K562 (cell line): Measurements from ENCODE around the gene EPHA1. TPM values are rescaled to one million over a fixed set of nuclear protein-coding genes. Genes with fewer than 3 reads are reported as not detected.

Experiments used
- ATAC-seq: fragments of 200-7000 bp; cut with Tn5 transposase; 3 replicates; pipeline ENCODE4 v1.9.1; 2020; ENCODE audit warnings: moderate library complexity
- BruUV-seq: library from RNA; stranded (reverse); fragments of 400-500 nt; replicated peaks from 2 replicates; lab custom pipeline; 2021; lab: Mats Ljungman, UMichigan
- CTCF ChIA-PET: fragments of 300-600 bp; formaldehyde crosslinking; extraction: SDS; loops from one replicate; lab custom pipeline; 2021; ENCODE audit warnings: low intra/inter-chr PET ratio; lab: Yijun Ruan, JAX
- POLR2A ChIA-PET: fragments of 300-600, 350-650 bp; sonication (Branson Sonifier 250); formaldehyde crosslinking; extraction: SDS; loops from one replicate; lab custom pipeline; 2021; ENCODE audit warnings: antibody characterized with exemption, inconsistent platforms; lab: Yijun Ruan, JAX
- DNase-seq, 4 experiments: peaks; one replicate each; pipeline versions ENCODE4 v3.0.0 to v3.0.0-alpha.2; 2011 to 2018; ENCODE audit warnings: low spot score in 3 of 4, mixed read lengths in 3 of 4; ENCODE audit errors: extremely low read depth in 1 of 4
- FAIRE-seq: peaks from 2 replicates; lab custom pipeline; 2011; peaks lifted over from hg19 to GRCh38; lab: Jason Lieb, UNC
- H2AFZ ChIP-seq: 2 replicates; pipeline ENCODE4 v1.6.0; 2011; ENCODE audit warnings: low read depth, low read length, control low read depth, inconsistent platforms
- H3K27ac ChIP-seq: fragments of 200-600 bp; 3 replicates; pipeline ENCODE4 v1.8.0; 2011; ENCODE audit warnings: low read depth, mild to moderate bottlenecking, control low read depth, inconsistent platforms, low read length, moderate library complexity, mixed read lengths; ENCODE audit errors: extremely low read depth
- H3K27me3 ChIP-seq, 2 experiments: fragments of 300-600 bp in 1 of 2; 2 replicates in 1 of 2; 3 replicates in 1 of 2; pipeline versions ENCODE4 v1.6.0 to v1.8.0; 2011; ENCODE audit warnings: inconsistent platforms in 2 of 2, low read length in 2 of 2, mild to moderate bottlenecking in 1 of 2, mixed read lengths in 1 of 2, moderate library complexity in 1 of 2; ENCODE audit not compliant: control insufficient read depth in 2 of 2, insufficient read depth in 2 of 2
- H3K36me3 ChIP-seq: fragments of 300-600 bp; 3 replicates; pipeline ENCODE4 v1.8.0; 2011; ENCODE audit warnings: mild to moderate bottlenecking, low read length, inconsistent platforms; ENCODE audit not compliant: control insufficient read depth, insufficient read depth
- H3K4me1 ChIP-seq, 2 experiments: fragments of 200-600 bp in 1 of 2; replicated peaks in 1 of 2; 2 replicates in 1 of 2; 3 replicates in 1 of 2; pipeline versions ENCODE4 v1.5.1 to v1.8.0; 2011; ENCODE audit warnings: inconsistent platforms in 2 of 2, low read length in 2 of 2, mild to moderate bottlenecking in 1 of 2, mixed read lengths in 1 of 2, moderate library complexity in 1 of 2; ENCODE audit not compliant: control insufficient read depth in 2 of 2, insufficient read depth in 2 of 2
- H3K4me2 ChIP-seq: 2 replicates; pipeline ENCODE4 v1.6.1; 2011; ENCODE audit warnings: low read length, control low read depth, inconsistent platforms, mixed read lengths; ENCODE audit not compliant: insufficient read depth
- H3K4me3 ChIP-seq: fragments of 200-600 bp; sonication (generic), shearing (Covaris generic); 2 replicates; pipeline ENCODE4 v1.5.1; 2016; ENCODE audit warnings: control low read depth, inconsistent platforms
- H3K79me2 ChIP-seq: fragments of 200-600 bp; 3 replicates; pipeline ENCODE4 v1.8.0; 2011; ENCODE audit warnings: low read length, inconsistent platforms; ENCODE audit not compliant: control insufficient read depth, insufficient read depth
- H3K9ac ChIP-seq, 2 experiments: 2 replicates each; pipeline versions ENCODE4 v1.6.0 to v1.6.1; 2011; ENCODE audit warnings: low read depth in 2 of 2, low read length in 2 of 2, control low read depth in 1 of 2, inconsistent platforms in 1 of 2, mild to moderate bottlenecking in 1 of 2, mixed read lengths in 1 of 2; ENCODE audit not compliant: insufficient read depth in 1 of 2
- H3K9me1 ChIP-seq: one replicate; pipeline ENCODE4 v1.6.0; 2011; ENCODE audit warnings: inconsistent platforms, mild to moderate bottlenecking, low read length, moderate library complexity; ENCODE audit not compliant: control insufficient read depth, insufficient read depth
- H3K9me3 ChIP-seq: replicated peaks from 2 replicates; pipeline ENCODE4 v1.5.1; 2011; ENCODE audit warnings: low read depth, low read length, inconsistent platforms; ENCODE audit not compliant: control insufficient read depth, insufficient read depth
- H4K20me1 ChIP-seq: replicated peaks from 2 replicates; pipeline ENCODE4 v1.6.1; 2011; ENCODE audit warnings: low read length, inconsistent platforms, mixed read lengths; ENCODE audit not compliant: control insufficient read depth, insufficient read depth
- ESRRA ChIP-seq: fragments of 450-650 bp; IDR thresholded peaks from 2 replicates; pipeline ENCODE4 v1.6.1; 2014; ENCODE audit warnings: low read depth, mild to moderate bottlenecking, moderate library complexity, borderline replicate concordance
- GATA2 ChIP-seq: sonication (generic); formaldehyde crosslinking; IDR thresholded peaks from 2 replicates; pipeline ENCODE4 v1.4.0; 2020; ENCODE audit warnings: mild to moderate bottlenecking, missing genetic modification reagents
- HNRNPK ChIP-seq: fragments of 200-400 bp; formaldehyde crosslinking; IDR thresholded peaks from one replicate; pipeline ENCODE4 v1.6.1; 2018; ENCODE audit warnings: mild to moderate bottlenecking, low read depth, low read length; ENCODE audit not compliant: poor library complexity, severe bottlenecking
- HNRNPUL1 ChIP-seq: fragments of 200-400 bp; formaldehyde crosslinking; IDR thresholded peaks from 2 replicates; pipeline ENCODE4 v1.6.1; 2017; ENCODE audit warnings: low read length
- JUNB ChIP-seq: fragments of 450-650 bp; formaldehyde crosslinking; conservative IDR thresholded peaks from 2 replicates; pipeline ENCODE4 v1.4.0; 2020; ENCODE audit warnings: mild to moderate bottlenecking
- KDM2B ChIP-seq: fragments of 250-450 bp; sonication (Bioruptor Pico); IDR thresholded peaks from 2 replicates; pipeline ENCODE4 v1.8.0; 2021; ENCODE audit warnings: mild to moderate bottlenecking, moderate library complexity
- NR3C1 ChIP-seq: sonication (generic); formaldehyde crosslinking; IDR thresholded peaks from 2 replicates; pipeline ENCODE4 v1.8.1; 2022; ENCODE audit warnings: missing genetic modification reagents
- PTTG1 ChIP-seq: fragments of 450-650 bp; IDR thresholded peaks from 2 replicates; pipeline ENCODE4 v1.6.1; 2016; ENCODE audit warnings: low read depth, mild to moderate bottlenecking, missing genetic modification characterization, missing compliant biosample characterization
- RFX5 ChIP-seq: IDR thresholded peaks from 2 replicates; pipeline ENCODE4 v1.6.1; 2011; ENCODE audit warnings: low read depth, mild to moderate bottlenecking, improper control_type of control experiment, low read length
- SRSF7 ChIP-seq: fragments of 200-400 bp; formaldehyde crosslinking; optimal IDR thresholded peaks from 2 replicates; pipeline ENCODE3; 2017; ENCODE audit warnings: mild to moderate bottlenecking, low read depth, low read length
- ZNF23 ChIP-seq: fragments of 250-450 bp; sonication (Bioruptor Pico); IDR thresholded peaks from 2 replicates; pipeline ENCODE4 v1.4.0; 2020; ENCODE audit warnings: mild to moderate bottlenecking
- ZNF696 ChIP-seq: fragments of 250-450 bp; sonication (Bioruptor Pico); conservative IDR thresholded peaks from 2 replicates; pipeline ENCODE4 v1.4.0; 2020; ENCODE audit warnings: mild to moderate bottlenecking, moderate library complexity
- WGBS: fragments of 100-300 bp; shearing (Covaris generic); methylation state at CpG from one replicate; pipeline ENCODE4 v1.1.6; 2016; ENCODE audit warnings: low coverage, mixed read lengths; ENCODE audit not compliant: insufficient coverage; ENCODE audit errors: missing lambda C conversion rate; 5-methylcytosine and 5-hydroxymethylcytosine counted together
- in situ Hi-C: fragments of 300-500 bp; cut with MboI; formaldehyde crosslinking; loops from 4 replicates; pipeline ENCODE4 v1.15.0; 2018; ENCODE audit warnings: inconsistent platforms, mixed read lengths
- intact Hi-C: fragments of 100-400 bp; cut with micrococcal nuclease; formaldehyde crosslinking; loops from 2 replicates; pipeline ENCODE4 v1.14.2; 2022
- polyA plus RNA-seq, 8 experiments: library from polyadenylated mRNA; depleted of rRNA in 4 of 8; stranded (reverse) in 5 of 8; unstranded in 3 of 8; fragments of >200 nt; fragmentation: Nextera tagmentation in 2 of 8; fragmentation: Illumina TruSeq in 1 of 8; extraction: Ambion mirVana in 2 of 8; extraction: Trizol in 1 of 8; gene quantifications; 2 replicates each; pipeline versions ENCODE4 v1.2.1 to v1.2.3, GENCODE V29; 2011 to 2014; ENCODE audit warnings: inconsistent platforms in 1 of 8, missing spikeins in 1 of 8
- total RNA-seq, 7 experiments: library from RNA; depleted of rRNA in 6 of 7; stranded (reverse); fragments of >200 nt in 6 of 7; fragmentation: Illumina TruSeq in 2 of 7; extraction: Trizol in 2 of 7; gene quantifications; 2 replicates each; pipeline versions ENCODE4 v1.2.1 to v1.2.3, GENCODE V29; 2011 to 2021; ENCODE audit warnings: low replicate concordance in 1 of 7
- TF ChIP-seq, protein P1 (sequence below): fragments of 450-650 bp; formaldehyde crosslinking; conservative IDR thresholded peaks from 2 replicates; pipeline ENCODE4 v1.4.0; 2022; ENCODE audit warnings: mild to moderate bottlenecking, missing genetic modification characterization
- TF ChIP-seq, protein P2 (sequence below): fragments of 450-650 bp; formaldehyde crosslinking; IDR thresholded peaks from 2 replicates; pipeline ENCODE4 v1.4.0; 2020; ENCODE audit warnings: mild to moderate bottlenecking
- TF ChIP-seq, protein P3 (sequence below): IDR thresholded peaks from 2 replicates; pipeline ENCODE4 v1.6.1; 2014; ENCODE audit warnings: antibody characterized with exemption

EPHA1 gene
- total and polyA plus RNA-seq, 9 of the 15 experiments (the other 6 are each of a cell fraction or from before 2014, with no cell fraction given): 0.22 to 0.57 (median 0.32) TPM; not detected in 6

DNA sequence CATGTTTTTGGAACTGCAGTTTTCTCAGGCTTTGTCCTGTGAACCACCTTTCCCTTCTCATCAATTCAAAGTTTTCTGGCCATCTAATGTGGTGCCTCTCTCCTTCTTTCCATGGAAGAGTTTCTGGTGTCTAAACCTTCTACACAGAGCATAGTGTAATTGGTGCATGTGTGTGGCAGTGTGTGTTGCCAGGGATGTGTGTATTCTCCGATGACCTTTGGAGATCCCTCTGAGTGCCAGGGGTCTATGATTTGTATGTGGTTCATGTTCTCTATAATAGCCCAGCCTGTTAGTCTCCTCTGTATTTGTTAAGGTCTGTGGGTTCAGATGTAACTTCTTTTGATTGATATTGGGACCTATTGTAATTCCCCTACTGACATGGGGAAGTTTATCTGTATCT is 36.1 kb upstream of the EPHA1 start (continued):
- TF ChIP-seq, protein P1, sequence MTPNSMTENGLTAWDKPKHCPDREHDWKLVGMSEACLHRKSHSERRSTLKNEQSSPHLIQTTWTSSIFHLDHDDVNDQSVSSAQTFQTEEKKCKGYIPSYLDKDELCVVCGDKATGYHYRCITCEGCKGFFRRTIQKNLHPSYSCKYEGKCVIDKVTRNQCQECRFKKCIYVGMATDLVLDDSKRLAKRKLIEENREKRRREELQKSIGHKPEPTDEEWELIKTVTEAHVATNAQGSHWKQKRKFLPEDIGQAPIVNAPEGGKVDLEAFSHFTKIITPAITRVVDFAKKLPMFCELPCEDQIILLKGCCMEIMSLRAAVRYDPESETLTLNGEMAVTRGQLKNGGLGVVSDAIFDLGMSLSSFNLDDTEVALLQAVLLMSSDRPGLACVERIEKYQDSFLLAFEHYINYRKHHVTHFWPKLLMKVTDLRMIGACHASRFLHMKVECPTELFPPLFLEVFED (CRISPR knock-in tag): no peak
- no peak for TF ChIP-seq KDM2B
- TF ChIP-seq HNRNPUL1: no peak

DNA sequence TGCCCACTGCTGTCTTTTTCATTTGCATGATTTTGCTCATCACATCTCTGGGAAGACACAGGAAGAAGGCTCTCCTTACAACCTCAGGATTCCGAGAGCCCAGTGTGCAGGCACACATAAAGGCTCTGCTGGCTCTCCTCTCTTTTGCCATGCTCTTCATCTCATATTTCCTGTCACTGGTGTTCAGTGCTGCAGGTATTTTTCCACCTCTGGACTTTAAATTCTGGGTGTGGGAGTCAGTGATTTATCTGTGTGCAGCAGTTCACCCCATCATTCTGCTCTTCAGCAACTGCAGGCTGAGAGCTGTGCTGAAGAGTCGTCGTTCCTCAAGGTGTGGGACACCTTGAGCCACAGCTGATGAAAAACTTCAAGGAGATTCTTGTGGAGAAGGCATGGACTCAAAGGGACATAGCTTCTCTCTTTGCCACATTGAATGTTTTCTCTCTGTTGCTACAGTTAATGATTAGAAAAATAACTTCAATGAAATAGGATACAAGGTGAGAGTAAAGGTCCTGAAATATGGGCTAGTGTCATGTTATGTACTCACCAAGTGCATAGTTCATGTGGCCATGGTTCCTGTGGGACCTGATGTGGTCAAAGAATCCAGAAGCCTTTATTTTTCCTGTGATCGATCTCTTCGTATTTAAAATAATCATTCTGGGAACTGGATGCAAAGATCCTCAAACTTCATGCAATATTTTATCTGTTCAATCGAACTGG is 35.6 kb upstream of the EPHA1 start:
- POLR2A ChIA-PET: interaction anchor here (1.0 kb wide), 1 partner anchor 10 kb away, joined by 3 read pairs; no protein-coding TSS in a partner anchor
- H2AFZ ChIP-seq: no peak overlapping the region
- in situ Hi-C loops: no loop called here
- peaks cover 21 to 27% of the 10 kb centered on the region in 2 experiments; a peak in 4 of 5 replicates for H3K27me3 ChIP-seq
- H3K4me1 ChIP-seq: no peaks in the 10 kb centered on the region; a peak in 1 of 5 replicates
- no peak overlapping the region for H3K9ac ChIP-seq
- BruUV-seq: no TSS peak
- H3K9me3 ChIP-seq: no peaks in the 10 kb centered on the region
- H3K9me1 ChIP-seq: no peaks in the 10 kb centered on the region
- no peak for ATAC-seq
- no peak overlapping the region for H3K27ac ChIP-seq
- no peak overlapping the region for H3K4me2 ChIP-seq
- FAIRE-seq: no peak
- H3K79me2 ChIP-seq: no peaks in the 10 kb centered on the region
- no peak for TF ChIP-seq GATA2 (CRISPR knock-in tag)
- no peak for TF ChIP-seq ESRRA
- TF ChIP-seq SRSF7: no peak
- no peak for TF ChIP-seq JUNB (CRISPR knock-in tag)
- no peak for TF ChIP-seq HNRNPK
- no peak for TF ChIP-seq RFX5
- TF ChIP-seq ZNF23 (CRISPR knock-in tag): no peak
- no peak for TF ChIP-seq NR3C1
- no peak for TF ChIP-seq ZNF696 (CRISPR knock-in tag)
- no peak for TF ChIP-seq PTTG1 (tag)
- TF ChIP-seq, protein P2, sequence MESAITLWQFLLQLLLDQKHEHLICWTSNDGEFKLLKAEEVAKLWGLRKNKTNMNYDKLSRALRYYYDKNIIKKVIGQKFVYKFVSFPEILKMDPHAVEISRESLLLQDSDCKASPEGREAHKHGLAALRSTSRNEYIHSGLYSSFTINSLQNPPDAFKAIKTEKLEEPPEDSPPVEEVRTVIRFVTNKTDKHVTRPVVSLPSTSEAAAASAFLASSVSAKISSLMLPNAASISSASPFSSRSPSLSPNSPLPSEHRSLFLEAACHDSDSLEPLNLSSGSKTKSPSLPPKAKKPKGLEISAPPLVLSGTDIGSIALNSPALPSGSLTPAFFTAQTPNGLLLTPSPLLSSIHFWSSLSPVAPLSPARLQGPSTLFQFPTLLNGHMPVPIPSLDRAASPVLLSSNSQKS: no peak
- TF ChIP-seq, protein P3, sequence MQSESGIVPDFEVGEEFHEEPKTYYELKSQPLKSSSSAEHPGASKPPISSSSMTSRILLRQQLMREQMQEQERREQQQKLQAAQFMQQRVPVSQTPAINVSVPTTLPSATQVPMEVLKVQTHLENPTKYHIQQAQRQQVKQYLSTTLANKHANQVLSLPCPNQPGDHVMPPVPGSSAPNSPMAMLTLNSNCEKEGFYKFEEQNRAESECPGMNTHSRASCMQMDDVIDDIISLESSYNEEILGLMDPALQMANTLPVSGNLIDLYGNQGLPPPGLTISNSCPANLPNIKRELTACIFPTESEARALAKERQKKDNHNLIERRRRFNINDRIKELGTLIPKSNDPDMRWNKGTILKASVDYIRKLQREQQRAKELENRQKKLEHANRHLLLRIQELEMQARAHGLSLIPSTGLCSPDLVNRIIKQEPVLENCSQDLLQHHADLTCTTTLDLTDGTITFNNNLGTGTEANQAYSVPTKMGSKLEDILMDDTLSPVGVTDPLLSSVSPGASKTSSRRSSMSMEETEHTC: no peak
- TF ChIP-seq, all 486 proteins: peak for 0
- intact Hi-C loops: no loop called here
- no peak for DNase-seq
- H4K20me1 ChIP-seq: no peaks in the 10 kb centered on the region
- CTCF ChIA-PET: no interaction called here
- no peak overlapping the region for H3K4me3 ChIP-seq
- H3K36me3 ChIP-seq: no peaks in the 10 kb centered on the region
- WGBS: 4% methylated on average over 6 of the region's 6 CpGs
